Cerebellar cortex (tissue), 1 donor: ENCODE data around the gene SSTR5.

ENCODE experiments used
- DNase-seq: peaks from one replicate; pipeline ENCODE4 v3.0.0-alpha.2; 2015; ENCODE audit warnings: low spot score

SSTR5 gene

GRCh38 chr16:1055557-1055924 lies 17.0 kb upstream of the SSTR5 start:
- DNase-seq = no peak

- DNase-seq = no peak
These were observed 16.4 kb upstream of the SSTR5 start for GRCh38 chr16:1056196-1056595.

GRCh38 chr16:1057252-1057932 lies 15.2 kb upstream of the SSTR5 start:
- no peak for DNase-seq

- DNase-seq = no peak
These were observed 14.3 kb upstream of the SSTR5 start for GRCh38 chr16:1058216-1058615.

DNA sequence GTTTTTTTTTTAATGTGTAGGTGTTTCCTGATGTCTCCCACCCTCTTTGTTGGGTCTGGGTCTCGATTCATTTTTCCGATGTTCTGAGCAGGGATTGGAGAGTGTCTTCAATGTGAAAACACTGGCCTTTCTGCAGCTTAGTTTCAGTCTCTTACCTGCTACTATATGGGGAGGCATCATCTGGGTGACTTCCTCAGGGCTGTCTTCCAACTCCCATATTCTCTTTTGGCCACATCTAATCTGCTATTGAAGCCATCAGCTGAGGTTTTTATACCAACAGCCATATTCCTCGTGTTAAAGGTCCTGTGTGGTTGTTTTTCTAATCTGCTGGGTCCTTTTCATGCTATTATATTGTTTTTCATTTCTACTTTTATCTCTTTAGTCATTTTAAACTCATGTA lies 13.2 kb upstream of the SSTR5 start:
- DNase-seq = no peak

DNA sequence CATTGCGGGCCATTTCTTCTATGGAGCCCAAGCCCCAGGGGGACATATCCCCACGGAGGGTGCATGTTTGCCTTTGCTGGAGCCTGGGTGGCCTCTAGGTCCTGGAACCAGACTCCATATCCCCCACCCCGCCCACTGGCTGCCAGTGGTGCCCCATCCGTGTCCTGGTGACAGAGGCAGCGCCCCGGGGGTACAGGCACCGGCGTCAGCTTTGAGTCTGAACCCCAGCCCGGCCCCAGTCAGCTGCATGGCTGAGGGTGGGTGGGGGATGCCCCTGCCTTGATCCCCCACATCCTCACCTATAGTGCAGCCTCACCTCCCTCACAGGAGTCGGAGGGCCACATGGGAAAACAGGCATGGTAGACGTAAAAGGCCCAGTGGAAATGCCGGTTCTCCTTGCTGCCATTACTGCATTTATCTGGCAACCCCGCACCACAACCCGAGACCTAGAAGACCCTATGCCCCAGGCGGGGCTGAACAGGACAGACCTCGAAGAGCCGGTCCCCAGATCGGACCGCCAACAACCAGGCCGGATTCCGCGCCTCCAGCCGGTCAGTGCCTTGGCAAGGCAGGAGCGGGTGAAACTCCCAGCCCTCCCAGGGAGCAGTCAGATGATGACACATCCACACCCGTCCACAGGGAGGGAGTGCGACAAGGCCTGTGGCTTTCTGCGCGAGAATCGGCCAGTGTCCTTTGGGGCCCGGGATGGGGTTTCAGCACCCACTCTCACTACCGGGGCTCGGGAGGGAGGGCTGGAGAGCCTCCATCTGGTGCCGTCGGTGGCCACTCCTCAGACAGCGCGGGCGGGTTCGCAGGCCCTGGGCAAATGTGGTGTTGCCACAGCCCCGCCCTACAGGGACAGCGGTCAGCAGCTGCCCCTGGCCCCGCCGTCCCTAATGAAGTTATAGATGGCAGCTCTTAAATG lies 11.9 kb upstream of the SSTR5 start:
- DNase-seq = no peak

GRCh38 chr16:1061769-1062505 lies 10.6 kb upstream of the SSTR5 start:
- DNase-seq = no peak

- no peak for DNase-seq
These were observed 9.7 kb upstream of the SSTR5 start for GRCh38 chr16:1062895-1063294.

GRCh38 chr16:1063728-1064127 lies 8.8 kb upstream of the SSTR5 start:
- no peak for DNase-seq

DNA sequence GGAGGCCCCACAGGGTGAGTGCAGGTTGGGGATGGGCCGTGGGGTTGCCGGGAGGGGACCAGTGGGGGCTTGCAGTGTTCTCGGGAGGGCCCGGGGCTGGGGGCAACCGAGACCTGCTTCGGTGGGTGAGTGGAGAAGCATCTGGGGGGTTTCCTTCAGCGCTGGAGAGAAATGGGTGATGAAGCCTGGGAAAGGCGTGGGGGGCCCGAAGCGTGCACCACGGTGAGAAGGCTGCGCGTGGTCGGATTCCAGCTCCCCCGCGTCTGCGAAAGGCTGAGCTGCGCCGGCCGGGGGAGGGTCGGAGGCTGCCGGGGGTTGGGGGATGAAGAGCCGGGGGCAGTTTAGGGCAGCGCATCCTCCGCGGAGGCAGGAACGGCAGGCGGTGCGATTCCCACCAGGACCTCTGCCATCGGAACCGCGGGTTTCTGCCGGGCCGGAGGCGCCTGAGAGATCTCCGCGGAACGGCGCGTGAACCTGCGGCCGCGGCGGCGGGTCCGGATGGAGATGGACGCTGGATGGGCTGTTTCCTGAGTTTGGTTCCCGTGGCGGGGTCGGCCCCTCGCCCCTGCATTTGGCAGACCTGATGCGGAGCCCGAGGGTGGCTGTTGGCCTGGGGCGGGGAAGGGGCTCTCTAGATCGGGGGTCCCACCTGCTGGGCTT lies 6.9 kb upstream of the SSTR5 start:
- no peak for DNase-seq

GRCh38 chr16:1066584-1067172 lies 5.9 kb upstream of the SSTR5 start:
- no peak for DNase-seq

DNA sequence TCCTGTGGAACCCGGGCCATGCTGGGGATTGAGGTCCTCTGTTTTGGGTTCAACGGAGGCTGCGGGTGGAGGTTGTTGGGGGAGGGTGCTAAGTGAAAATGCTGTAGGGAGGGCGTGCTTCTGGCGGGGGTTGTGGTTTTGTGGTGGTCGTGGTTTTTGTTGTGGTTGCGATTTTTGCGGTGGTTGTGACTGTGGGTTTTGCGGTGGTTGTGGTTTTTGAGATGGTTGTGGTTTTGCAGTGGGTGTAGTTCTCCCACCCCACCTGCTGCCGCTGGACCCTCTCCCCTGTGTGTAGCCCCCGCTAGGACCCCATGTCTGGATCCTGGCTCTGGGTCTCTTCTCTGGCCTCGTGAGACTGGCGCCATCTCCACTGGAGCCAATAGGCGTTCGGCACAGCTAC lies 4.9 kb upstream of the SSTR5 start:
- DNase-seq = no peak

DNA sequence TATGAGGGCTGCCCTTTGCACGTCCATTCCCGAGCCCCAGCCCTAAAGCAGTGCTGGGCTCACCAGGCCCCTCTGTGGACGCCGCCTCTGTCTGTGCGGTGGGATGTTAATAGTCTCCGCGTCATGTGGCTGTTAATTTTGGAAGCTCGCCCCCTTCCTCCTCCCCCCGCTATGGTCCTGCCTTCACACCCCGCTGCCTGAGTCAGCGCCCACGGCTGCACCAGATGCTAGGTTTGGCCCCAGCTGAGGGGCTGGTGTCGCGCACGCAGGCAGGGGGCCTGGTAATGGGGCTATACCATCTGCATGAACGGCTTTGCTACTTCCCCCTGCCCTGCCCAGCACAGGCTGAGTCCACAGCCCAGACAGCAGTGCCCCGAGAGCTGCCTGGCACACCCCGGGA lies 4.1 kb upstream of the SSTR5 start:
- DNase-seq = no peak

DNA sequence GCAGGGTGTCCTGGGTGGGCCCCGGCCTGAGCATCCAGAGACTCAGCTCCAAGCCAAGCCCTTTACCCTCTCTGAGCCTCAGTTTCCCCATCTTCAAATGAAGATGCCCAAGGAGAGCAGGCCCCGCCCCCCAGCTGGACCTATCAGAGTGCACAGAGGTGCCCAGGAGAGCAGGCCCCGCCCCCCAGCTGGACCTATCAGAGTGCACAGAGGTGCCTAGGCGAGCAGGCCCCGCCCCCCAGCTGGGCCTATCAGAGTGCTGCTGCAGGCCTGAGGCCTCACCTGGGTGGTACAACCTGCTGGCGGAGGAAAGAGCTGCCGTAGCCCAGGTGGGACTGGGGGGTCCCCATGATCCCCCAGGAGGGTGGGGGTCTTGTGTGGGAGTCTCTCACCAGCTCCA lies 3.4 kb upstream of the SSTR5 start:
- no peak for DNase-seq

GRCh38 chr16:1070084-1070863 lies 2.3 kb upstream of the SSTR5 start:
- DNase-seq = no peak

GRCh38 chr16:1070864-1071408 lies 1.6 kb upstream of the SSTR5 start:
- no peak for DNase-seq

DNA sequence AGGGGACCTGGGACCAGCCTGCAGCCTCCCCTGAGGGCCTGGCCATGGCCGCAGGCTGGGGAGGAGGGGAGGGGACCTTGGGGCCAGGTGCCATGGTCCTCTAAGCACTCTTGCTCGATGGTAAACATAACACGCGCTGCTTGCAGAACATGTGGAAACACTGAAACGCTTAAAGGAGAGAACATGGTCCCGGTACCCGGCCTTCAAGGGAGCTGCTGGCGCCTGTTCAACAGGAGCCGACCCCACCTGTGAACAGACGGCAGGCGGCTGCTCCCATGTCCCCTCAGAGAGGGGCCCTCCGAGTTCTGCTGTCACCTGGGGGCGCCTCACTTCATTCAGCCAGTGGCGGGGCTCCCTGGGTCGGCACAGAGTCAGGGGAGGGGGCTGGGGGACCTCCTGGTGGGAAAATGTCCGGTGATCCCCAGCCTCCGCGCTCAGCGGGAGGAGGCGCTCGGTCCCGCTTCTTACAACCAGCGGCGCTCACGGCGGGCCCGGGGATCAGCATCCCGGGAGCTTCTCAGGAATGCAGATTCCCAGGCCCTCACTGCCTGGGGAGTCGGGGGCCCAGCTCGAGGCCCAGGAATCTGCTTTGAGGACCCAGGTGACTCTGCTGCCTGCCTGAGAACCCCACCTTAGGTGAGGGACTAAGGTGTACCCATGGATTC lies 854 bp upstream of the SSTR5 start:
- no peak for DNase-seq

GRCh38 chr16:1073262-1073558 lies 663 bp downstream of the SSTR5 start:
- DNase-seq = no peak

DNA sequence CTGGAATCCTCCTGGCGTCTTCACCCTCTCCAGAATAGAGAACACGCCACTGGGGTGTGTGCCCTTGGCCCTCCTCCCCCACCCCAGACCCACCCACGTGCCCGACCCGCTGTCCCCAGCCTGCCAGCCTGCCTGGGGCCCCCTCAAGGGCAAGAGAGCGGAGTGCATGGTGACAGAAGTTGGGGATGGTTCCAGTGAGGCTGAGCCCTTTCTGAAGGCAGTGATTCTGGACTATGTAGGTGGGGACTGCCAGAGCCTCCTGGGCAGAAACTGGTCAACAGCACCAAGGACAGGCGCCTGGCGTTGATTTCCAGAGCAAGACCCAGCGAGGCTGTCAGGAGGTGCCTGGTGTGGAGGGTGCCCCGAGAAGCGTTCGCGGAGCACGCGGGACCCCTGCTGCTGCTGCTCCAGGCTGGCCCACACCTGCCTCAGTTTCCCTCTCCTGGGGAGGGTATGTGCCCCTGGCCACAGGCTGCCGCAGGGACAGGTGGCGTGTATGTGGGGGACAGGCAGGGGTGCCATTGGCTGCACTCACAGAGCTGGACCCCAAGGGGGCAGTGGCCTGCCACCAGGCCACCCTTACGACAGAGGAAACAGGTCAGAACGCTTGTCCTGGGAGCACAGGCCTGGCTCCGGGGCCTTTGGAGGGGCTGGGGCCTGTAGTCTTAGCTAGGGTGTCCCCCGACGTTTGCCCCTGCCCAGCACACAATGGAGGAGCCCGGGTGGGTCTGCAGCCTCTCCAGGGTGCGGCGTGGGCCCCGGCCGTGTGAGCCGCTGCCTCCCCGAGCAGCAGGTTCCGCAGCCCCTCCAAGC lies 1.2 kb downstream of the SSTR5 start:
- peak; percentile 26 for DNase-seq

- no peak for DNase-seq
These were observed 1.8 kb downstream of the SSTR5 start for GRCh38 chr16:1074379-1074649.
